Measurements from ENCODE around the gene KIAA1671.

The KIAA1671 gene

DNA sequence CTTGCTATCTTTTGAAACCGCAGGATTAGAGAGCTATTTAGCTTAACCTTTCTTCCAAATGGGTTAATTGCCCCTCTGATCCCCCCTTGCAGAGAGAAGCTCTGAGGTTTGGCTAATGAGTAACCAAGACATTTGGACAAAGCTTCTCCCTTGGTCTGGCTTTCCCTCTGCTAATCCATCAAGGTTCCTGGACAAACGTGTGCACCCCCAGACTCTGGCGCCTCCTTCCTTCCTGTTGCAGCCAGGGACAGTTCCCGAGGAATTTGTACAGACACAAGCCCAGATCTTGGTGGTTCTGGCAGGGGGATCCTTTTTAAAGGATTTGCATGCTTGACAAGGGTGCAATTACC lies 1.6 kb downstream of the KIAA1671 start:
- H2AFZ ChIP-seq (ENCODE audit: low read length), result no peak overlapping the region
- H3K27me3 ChIP-seq (ENCODE audit: insufficient read depth, low read length), result no peaks in the 10 kb centered on the region
- H3F3A ChIP-seq (ENCODE audit: insufficient read depth, low read length), result no peaks in the 10 kb centered on the region
- H3K4me2 ChIP-seq (ENCODE audit: low read length), result no peak overlapping the region
- H3K79me2 ChIP-seq (ENCODE audit: insufficient read depth, low read length), result no peaks in the 10 kb centered on the region
- TF ChIP-seq EZH2 (IDR thresholded peaks at IDR 0.05; ENCODE audit: borderline replicate concordance, low read length), result no peak
- TF ChIP-seq, protein P1, sequence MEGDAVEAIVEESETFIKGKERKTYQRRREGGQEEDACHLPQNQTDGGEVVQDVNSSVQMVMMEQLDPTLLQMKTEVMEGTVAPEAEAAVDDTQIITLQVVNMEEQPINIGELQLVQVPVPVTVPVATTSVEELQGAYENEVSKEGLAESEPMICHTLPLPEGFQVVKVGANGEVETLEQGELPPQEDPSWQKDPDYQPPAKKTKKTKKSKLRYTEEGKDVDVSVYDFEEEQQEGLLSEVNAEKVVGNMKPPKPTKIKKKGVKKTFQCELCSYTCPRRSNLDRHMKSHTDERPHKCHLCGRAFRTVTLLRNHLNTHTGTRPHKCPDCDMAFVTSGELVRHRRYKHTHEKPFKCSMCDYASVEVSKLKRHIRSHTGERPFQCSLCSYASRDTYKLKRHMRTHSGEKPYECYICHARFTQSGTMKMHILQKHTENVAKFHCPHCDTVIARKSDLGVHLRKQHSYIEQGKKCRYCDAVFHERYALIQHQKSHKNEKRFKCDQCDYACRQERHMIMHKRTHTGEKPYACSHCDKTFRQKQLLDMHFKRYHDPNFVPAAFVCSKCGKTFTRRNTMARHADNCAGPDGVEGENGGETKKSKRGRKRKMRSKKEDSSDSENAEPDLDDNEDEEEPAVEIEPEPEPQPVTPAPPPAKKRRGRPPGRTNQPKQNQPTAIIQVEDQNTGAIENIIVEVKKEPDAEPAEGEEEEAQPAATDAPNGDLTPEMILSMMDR (IDR thresholded peaks at IDR 0.05; ENCODE audit: low read length), result no peak
- H3K9ac ChIP-seq (ENCODE audit: low read length), result no peak overlapping the region
- no peaks in the 10 kb centered on the region for H3K4me1 ChIP-seq (ENCODE audit: insufficient read depth, low read length, severe bottlenecking)
- H4K20me1 ChIP-seq (ENCODE audit: insufficient read depth, low read length), result no peaks in the 10 kb centered on the region
- H3K9me3 ChIP-seq (ENCODE audit: low read length), result no peaks in the 10 kb centered on the region
- H3K36me3 ChIP-seq (ENCODE audit: insufficient read depth, low read length), result no peaks in the 10 kb centered on the region
- no peak overlapping the region for H3K27ac ChIP-seq (ENCODE audit: low read depth, low read length, poor library complexity, severe bottlenecking)
- no peak overlapping the region for H3K4me3 ChIP-seq (ENCODE audit: low read depth, low read length, poor library complexity, severe bottlenecking)
- no peaks in the 10 kb centered on the region for H3K9me2 ChIP-seq (ENCODE audit: low read depth, low read length)

DNA sequence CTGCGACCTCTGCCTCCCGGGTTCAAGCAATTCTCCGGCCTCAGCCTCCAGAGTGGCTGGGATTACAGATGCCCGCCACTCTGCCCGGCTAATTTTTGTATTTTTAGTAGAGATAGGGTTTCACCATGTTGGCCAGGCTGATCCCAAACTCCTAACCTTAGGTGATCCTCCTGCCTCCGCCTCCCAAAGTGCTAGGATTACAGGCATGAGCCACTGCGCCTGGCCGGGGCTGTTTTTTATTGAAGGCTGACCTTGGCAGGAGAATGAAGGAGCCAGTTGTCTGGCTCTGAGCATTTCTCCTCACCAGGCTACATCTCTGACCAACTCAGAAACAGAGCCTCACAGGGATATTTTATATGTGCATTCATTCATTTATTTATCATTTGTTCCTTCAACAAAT lies 2.3 kb downstream of the KIAA1671 start:
- no peak overlapping the region for H3K4me3 ChIP-seq (ENCODE audit: low read depth, low read length, poor library complexity, severe bottlenecking)
- H3K4me1 ChIP-seq (ENCODE audit: insufficient read depth, low read length, severe bottlenecking), result no peaks in the 10 kb centered on the region
- no peaks in the 10 kb centered on the region for H3K27me3 ChIP-seq (ENCODE audit: insufficient read depth, low read length)
- no peak overlapping the region for H2AFZ ChIP-seq (ENCODE audit: low read length)
- H3K36me3 ChIP-seq (ENCODE audit: insufficient read depth, low read length), result no peaks in the 10 kb centered on the region
- H3K79me2 ChIP-seq (ENCODE audit: insufficient read depth, low read length), result no peaks in the 10 kb centered on the region
- no peaks in the 10 kb centered on the region for H3K9me2 ChIP-seq (ENCODE audit: low read depth, low read length)
- no peaks in the 10 kb centered on the region for H4K20me1 ChIP-seq (ENCODE audit: insufficient read depth, low read length)
- no peak overlapping the region for H3K4me2 ChIP-seq (ENCODE audit: low read length)
- H3K9ac ChIP-seq (ENCODE audit: low read length), result no peak overlapping the region
- no peaks in the 10 kb centered on the region for H3F3A ChIP-seq (ENCODE audit: insufficient read depth, low read length)
- H3K9me3 ChIP-seq (ENCODE audit: low read length), result no peaks in the 10 kb centered on the region
- no peak overlapping the region for H3K27ac ChIP-seq (ENCODE audit: low read depth, low read length, poor library complexity, severe bottlenecking)
- TF ChIP-seq EZH2 (IDR thresholded peaks at IDR 0.05; ENCODE audit: borderline replicate concordance, low read length), result no peak
- TF ChIP-seq, protein P1 (IDR thresholded peaks at IDR 0.05; ENCODE audit: low read length), result no peak

DNA sequence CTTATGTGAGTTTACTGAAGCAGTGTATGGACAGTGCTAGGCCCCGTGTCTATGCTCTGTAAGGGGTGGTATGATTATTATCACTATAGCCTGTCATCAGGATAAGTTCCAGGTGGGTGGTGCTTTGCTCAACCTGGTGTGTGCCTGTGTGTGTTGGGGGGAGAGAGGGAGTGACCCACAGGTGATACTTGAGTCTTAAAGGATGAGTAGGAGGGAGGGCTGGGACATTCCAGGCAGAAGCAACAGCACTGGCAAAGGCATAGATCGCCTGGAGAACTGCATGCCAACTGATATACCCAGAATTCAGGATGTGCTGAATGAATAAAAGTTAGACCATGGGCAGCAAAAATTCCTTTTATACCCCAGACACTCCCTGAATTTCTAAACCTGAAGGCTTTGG lies 4.5 kb downstream of the KIAA1671 start:
- Histone ChIP-seq H4K20me1 (ENCODE audit: insufficient read depth, low read length) (no peaks in the 10 kb centered on the region), H3K4me2 (ENCODE audit: low read length) (no peak overlapping the region)

More for the DNA sequence above, 4.5 kb downstream of the KIAA1671 start:
- TF ChIP-seq, protein P1 (IDR thresholded peaks at IDR 0.05; ENCODE audit: low read length), result no peak
- TF ChIP-seq EZH2 (IDR thresholded peaks at IDR 0.05; ENCODE audit: borderline replicate concordance, low read length), result no peak
- no peaks in the 10 kb centered on the region for H3K79me2 ChIP-seq (ENCODE audit: insufficient read depth, low read length)
- H3K4me1 ChIP-seq (ENCODE audit: insufficient read depth, low read length, severe bottlenecking), result no peaks in the 10 kb centered on the region
- no peak overlapping the region for H3K9ac ChIP-seq (ENCODE audit: low read length)
- H3K27ac ChIP-seq (ENCODE audit: low read depth, low read length, poor library complexity, severe bottlenecking), result no peak overlapping the region
- H3K27me3 ChIP-seq (ENCODE audit: insufficient read depth, low read length), result no peaks in the 10 kb centered on the region; the same call in 1 of the 2 replicates
- no peaks in the 10 kb centered on the region for H3K36me3 ChIP-seq (ENCODE audit: insufficient read depth, low read length)
- H3K4me3 ChIP-seq (ENCODE audit: low read depth, low read length, poor library complexity, severe bottlenecking), result no peak overlapping the region
- H3F3A ChIP-seq (ENCODE audit: insufficient read depth, low read length), result no peaks in the 10 kb centered on the region
- no peaks in the 10 kb centered on the region for H3K9me2 ChIP-seq (ENCODE audit: low read depth, low read length)
- no peaks in the 10 kb centered on the region for H3K9me3 ChIP-seq (ENCODE audit: low read length)
- H2AFZ ChIP-seq (ENCODE audit: low read length), result no peak overlapping the region
